Stimulated activated CD4-positive, alpha-beta T cell treated with anti-CD3 and anti-CD28 coated beads, Interleukin-4, amount 100 ng/mL, for 24 hours (primary cell): ENCODE results near the gene GOLIM4.
A peak's percentile ranks its signal among the peaks of the same experiment; 100 is the strongest.
"Not testable (repeated sequence)": the region's sequence is repeated elsewhere in the genome, so short reads cannot be mapped to it uniquely, and the experiment has no call there.

ENCODE experiments used
- DNase-seq: peaks from one replicate; pipeline ENCODE4 v3.0.0-alpha.2; 2020

Gene GOLIM4

GRCh38 chr3:168095611-168096209 is at the start of gene GOLIM4:
TSS of gene GOLIM4 (minus strand) at chr3:168095924. CDS start at chr3:168095285, 639 bp downstream.
- peak; percentile 44 for DNase-seq

- no peak for DNase-seq
Measured at GRCh38 chr3:168141405-168141998, 45.8 kb upstream of the GOLIM4 start.

GRCh38 chr3:168139947-168140346 is 44.2 kb upstream of the GOLIM4 start:
- DNase-seq, result no peak

DNA sequence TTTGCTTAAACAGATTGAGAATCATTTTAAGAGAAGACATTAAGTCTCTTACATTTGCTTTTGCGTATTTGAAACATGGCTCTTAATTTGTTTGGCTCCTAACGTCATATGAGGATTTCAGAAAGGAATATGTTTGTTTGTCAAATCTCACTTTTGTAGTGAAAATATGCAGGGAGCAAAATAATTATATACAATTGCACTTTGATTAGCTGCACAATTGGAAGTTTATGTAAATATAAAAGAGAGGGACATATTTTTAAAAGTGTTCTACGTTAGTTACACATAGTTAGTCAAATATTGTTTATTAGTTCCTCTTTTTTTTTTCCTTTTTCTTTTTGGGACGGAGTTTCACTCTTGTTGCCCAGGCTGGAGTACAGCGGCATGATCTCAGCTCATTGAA is 42.7 kb upstream of the GOLIM4 start:
- DNase-seq, result no peak

DNA sequence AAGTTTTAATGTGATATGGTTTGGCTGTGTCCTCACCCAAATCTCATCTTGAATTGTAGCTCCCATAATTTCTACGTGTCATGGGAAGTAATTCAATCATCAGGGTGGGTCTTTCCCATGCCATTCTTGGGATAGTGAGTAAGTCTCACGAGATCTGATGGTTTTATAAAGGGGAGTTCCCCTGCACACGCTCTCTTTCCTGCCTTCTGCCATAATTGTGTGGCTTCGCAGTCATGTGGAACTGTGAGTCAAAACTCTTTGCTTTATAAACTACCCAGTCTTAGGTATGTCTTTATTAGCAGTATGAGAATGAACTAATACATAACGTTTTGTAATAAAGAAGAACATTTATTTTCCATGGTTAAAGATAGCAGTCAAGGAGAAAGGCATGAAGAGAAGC is 39.2 kb upstream of the GOLIM4 start:
- no peak for DNase-seq

DNA sequence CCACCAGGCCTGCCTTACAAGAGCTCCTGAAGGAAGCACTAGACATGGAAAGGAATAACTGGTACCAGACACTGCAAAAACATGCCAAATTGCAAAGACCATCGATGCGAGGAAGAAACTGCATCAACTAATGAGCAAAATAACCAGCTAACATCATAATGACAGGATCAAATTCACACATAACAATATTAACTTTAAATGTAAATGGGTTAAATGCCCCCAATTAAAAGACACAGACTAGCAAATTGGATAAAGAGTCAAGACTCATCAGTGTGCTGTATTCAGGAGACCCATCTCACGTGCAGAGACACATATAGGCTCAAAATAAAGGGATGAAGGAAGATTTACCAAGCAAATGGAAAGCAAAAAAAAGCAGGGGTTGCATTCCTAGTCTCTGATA is 34.5 kb upstream of the GOLIM4 start:
- DNase-seq, result not testable (repeated sequence)

- DNase-seq, result not testable (repeated sequence)
Measured at GRCh38 chr3:168128463-168128862, 32.7 kb upstream of the GOLIM4 start.

DNA sequence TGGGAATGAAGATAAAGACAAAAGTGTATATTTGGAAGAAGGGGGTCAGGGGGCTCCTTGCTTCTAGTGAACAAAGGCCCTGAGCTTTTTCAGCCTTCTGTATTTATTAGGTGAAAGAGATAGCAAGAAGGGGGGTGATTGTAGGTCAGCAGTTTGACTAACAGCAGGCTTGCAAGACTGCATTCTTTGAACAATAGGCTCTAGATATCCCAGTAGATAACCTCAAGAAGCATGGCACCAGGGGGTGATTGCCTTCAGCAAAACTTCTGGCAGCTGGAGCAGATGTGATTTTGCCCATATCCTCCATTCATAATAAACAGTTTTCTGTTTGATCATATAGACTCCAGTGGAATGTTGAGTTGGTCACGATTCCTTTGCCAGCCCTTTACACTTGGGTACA is 31.7 kb upstream of the GOLIM4 start:
- DNase-seq, result no peak

DNA sequence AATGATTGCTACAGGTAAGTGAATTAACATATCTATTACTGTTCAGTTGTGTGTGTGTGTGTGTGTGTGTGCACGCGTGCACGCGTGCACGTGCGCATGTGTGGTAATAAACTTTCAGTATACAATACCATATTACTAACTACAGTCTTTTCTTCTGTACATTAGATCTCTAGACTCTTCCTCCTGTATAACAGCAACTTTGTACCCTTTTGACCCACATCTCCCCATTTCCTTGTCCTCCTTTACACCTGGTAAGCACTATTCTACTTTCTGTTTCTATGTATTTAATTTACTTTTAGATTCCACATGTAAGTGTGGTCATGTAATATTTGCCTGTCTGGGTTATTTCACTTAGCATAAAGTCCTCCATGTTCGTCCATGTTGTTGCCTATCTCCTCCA is 29.1 kb upstream of the GOLIM4 start:
- no peak for DNase-seq

- no peak for DNase-seq
Measured at GRCh38 chr3:168124291-168124690, 28.6 kb upstream of the GOLIM4 start.

- no peak for DNase-seq
Measured at GRCh38 chr3:168123201-168124176, 27.8 kb upstream of the GOLIM4 start.

DNA sequence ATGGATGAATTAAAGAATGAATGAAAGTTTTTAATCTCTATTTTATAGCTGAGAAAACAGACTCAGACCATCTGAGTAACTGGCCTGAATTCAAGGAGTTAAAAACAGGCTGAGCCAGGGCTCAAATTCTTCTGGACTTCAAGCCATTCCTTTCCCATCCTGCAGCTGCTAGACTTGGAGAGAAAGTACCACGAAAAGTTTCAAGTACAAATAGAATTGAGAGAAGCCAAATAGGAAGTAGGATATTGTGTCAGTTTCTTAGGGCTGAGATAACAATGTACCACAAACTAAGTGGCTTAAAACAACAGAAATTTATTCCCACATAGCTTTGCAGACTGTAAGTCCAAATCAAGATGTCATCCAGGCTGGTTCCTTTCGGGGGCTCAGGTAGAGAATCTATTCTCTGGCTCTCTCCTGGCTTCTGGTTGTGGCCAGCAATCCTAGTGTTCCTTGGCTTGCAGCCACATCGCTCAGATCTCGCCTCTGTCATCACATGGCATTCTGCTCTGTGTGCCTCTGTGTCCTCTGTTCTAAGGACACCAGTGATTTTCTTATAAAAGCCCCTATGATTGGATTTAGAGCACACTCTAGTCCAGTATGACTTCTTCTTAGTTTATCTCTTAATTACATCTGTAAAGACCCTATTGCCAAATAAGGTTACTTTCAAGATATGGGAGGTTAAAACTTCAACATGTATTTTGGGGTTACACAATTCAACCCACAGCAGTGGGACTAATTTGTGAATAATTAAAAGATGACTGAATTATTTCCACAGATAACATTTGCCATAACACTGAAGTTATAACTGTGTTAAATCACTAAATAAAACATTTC is 25.7 kb upstream of the GOLIM4 start:
- DNase-seq, result no peak

DNA sequence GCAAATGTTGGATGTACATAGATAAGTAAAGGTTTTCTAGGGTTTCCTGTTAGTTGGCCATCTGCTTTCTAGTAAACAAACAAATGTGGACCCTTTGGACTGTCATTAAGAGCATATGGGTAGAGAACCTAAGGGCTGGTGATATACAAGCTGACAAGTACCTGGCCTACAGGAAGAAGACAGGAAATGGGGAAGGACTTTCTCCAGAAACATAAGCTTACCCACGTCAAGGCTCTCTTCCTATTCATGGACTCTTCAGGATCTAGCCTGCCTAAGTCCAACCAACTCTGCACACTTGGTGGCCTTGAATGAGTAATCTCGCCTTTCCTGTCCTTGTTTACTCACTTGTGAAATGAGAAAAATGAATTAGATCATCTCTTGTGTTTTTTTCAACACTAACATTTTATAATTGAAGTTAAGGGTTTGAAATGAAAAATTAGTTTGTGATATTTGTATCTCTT is 22.2 kb upstream of the GOLIM4 start:
- DNase-seq, result no peak

DNA sequence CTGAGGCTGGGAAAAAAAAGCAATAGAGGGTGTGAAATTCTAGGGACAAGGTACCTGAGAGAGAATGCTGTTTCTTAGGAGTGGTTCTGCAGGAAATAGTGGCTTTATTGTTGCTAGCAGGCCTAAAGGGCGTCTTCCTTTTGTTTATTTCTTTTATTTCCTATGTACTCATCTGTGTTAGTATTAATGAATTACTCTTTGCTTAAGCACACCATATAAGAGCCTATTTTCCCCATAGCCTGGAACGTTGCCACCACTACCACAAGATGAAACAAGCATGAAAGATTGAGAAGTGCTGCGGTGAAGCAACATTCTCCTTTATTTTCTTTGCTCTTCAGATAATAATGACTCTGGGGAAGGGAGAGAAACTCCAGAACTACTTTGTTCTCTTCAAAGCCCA is 21.3 kb upstream of the GOLIM4 start:
- no peak for DNase-seq

DNA sequence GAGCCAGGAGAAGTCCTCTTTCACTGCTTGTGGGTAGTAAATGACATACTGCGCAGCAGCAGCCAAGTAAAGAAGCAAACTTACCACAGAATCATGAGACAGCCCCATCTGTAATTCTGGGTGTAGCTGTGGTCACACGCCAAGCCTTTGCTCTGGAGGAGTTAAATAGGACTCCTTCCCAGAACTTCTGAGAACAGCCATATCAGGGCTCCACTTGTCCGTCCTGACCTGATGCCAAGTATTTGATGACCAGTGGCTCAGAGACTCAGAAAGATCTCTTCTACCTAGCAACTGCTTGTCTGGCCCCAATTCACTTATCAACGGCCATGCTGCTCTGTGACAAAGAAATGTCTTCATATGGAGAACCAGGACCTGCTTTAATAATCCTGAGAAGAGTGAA is 20.6 kb upstream of the GOLIM4 start:
- DNase-seq, result no peak

GRCh38 chr3:168113848-168114247 is 18.1 kb upstream of the GOLIM4 start:
- no peak for DNase-seq

- no peak for DNase-seq
Measured at GRCh38 chr3:168112894-168113293, 17.2 kb upstream of the GOLIM4 start.

DNA sequence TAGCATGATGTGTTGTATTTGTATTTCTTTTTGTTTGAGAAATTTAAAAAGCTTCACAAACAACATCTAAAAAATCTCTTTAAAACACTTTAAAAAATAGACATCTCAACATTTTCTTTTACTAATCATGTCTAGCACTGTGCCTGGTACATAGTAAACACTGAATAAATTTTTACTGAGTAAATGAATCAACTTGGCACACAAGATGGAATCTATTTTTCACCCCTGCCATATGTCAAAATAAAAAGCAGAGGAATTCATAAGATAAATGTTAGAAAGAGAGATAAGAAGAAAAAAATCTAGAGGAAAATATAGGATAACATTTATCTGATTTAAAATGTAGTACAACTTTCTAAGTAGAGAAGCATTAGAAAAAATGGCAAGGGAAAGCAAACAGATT is 8.6 kb upstream of the GOLIM4 start:
- no peak for DNase-seq

DNA sequence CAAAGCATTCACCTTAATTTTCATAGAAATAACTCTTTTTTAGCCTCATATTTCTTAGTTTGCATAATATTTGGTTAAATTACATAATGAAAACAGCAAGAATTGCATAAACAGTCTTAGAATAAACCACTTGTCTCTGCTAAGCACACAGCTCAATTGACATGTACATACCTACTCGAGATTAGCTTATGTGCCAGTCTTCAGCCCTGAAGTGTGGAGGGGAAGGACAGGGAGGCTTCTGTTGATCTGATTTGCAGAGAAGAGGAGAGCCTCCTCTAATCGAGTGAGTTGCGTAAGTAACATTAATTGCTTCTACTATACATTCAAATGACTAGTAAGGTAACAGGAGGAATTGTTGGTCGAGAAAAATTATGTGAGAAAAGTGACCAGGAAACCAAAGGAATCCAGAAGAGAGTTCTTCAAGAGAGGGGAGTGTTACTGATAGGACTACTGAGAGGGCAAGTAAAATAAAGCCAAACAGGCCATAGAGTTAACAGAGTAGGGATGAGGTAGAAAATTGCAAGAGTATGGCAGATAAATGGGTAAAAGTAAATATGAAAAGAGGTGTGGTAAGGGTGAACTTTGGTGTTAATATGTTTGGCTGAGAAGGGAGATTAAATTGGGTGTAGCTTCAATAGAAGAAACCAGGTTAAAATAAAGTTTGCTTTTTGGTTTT is 7.1 kb upstream of the GOLIM4 start:
- no peak for DNase-seq

GRCh38 chr3:168100777-168101492 is 5.2 kb upstream of the GOLIM4 start:
- DNase-seq, result no peak

DNA sequence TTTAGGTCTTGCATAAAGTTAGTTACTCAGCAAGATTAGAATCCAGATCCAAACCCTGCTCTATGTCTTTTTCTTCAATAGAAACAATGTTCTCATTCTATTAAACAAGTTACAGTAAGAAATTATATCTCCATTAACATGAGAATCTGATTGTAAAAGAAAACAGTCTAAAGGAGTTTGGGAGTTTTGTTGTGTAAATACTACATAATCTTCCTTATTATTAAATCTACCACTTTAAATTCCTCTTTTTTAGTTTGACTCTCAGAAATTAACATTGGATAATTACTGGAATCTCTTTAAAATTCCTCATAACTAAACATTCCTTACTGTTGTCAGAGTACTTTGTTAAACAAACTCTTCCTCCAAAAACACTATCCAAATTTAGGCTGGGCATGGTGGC is 1.7 kb upstream of the GOLIM4 start:
- no peak for DNase-seq

- no peak for DNase-seq
Measured at GRCh38 chr3:168096210-168096652, 507 bp upstream of the GOLIM4 start.
